HG03457 (cell line): Measurements from ENCODE around the gene CACNA2D1.

Experiments
- ATAC-seq: cut with Tn5 transposase; IDR thresholded peaks from one replicate; pipeline ENCODE4 v1.9.1; 2021; ENCODE audit warnings: moderate number of reproducible peaks; ENCODE audit not compliant: unreplicated experiment

Gene CACNA2D1

GRCh38 chr7:82289152-82289535, 154.4 kb downstream of the CACNA2D1 start:
- no peak for ATAC-seq

- ATAC-seq = no peak
These were observed 156.8 kb downstream of the CACNA2D1 start for GRCh38 chr7:82286798-82287140.

- ATAC-seq = no peak
These were observed 157.3 kb downstream of the CACNA2D1 start for GRCh38 chr7:82286096-82286797.

GRCh38 chr7:82284936-82285519, 158.5 kb downstream of the CACNA2D1 start:
- no peak for ATAC-seq

- no peak for ATAC-seq
These were observed 168.2 kb downstream of the CACNA2D1 start for GRCh38 chr7:82275342-82275741.

GRCh38 chr7:82274681-82275080, 168.9 kb downstream of the CACNA2D1 start:
- no peak for ATAC-seq

- ATAC-seq = no peak
These were observed 169.7 kb downstream of the CACNA2D1 start for GRCh38 chr7:82273886-82274285.

GRCh38 chr7:82270870-82271269, 172.7 kb downstream of the CACNA2D1 start:
- ATAC-seq = no peak

GRCh38 chr7:82268632-82269031, 174.9 kb downstream of the CACNA2D1 start:
- ATAC-seq = no peak

GRCh38 chr7:82266081-82266480, 177.5 kb downstream of the CACNA2D1 start:
- ATAC-seq = no peak

- ATAC-seq = no peak
These were observed 178.7 kb downstream of the CACNA2D1 start for GRCh38 chr7:82264783-82265305.

- ATAC-seq = no peak
These were observed 179.4 kb downstream of the CACNA2D1 start for GRCh38 chr7:82263920-82264782.

- no peak for ATAC-seq
These were observed 185.4 kb downstream of the CACNA2D1 start for GRCh38 chr7:82258181-82258580.

GRCh38 chr7:82257118-82257695, 186.4 kb downstream of the CACNA2D1 start:
- no peak for ATAC-seq

GRCh38 chr7:82255706-82256105, 187.9 kb downstream of the CACNA2D1 start:
- ATAC-seq = no peak

GRCh38 chr7:82250598-82250997, 193.0 kb downstream of the CACNA2D1 start:
- ATAC-seq = no peak

GRCh38 chr7:82249979-82250378, 193.6 kb downstream of the CACNA2D1 start:
- no peak for ATAC-seq

- no peak for ATAC-seq
These were observed 195.7 kb downstream of the CACNA2D1 start for GRCh38 chr7:82247814-82248433.

- ATAC-seq = no peak
These were observed 198.5 kb downstream of the CACNA2D1 start for GRCh38 chr7:82244947-82245517.

GRCh38 chr7:82241356-82241755, 202.2 kb downstream of the CACNA2D1 start:
- no peak for ATAC-seq

- ATAC-seq = no peak
These were observed 207.9 kb downstream of the CACNA2D1 start for GRCh38 chr7:82235713-82236112.
